HG03460 (cell line): ENCODE data around the gene AMY1A.
"Not testable (repeated sequence)": the region's sequence is repeated elsewhere in the genome, so short reads cannot be mapped to it uniquely, and the experiment has no call there.

ENCODE experiments used
- ATAC-seq: cut with Tn5 transposase; IDR thresholded peaks from one replicate; pipeline ENCODE4 v1.9.1; 2021; ENCODE audit not compliant: unreplicated experiment

Gene AMY1A

GRCh38 chr1:103655460-103655859 lies at the start of gene AMY1A:
Gene AMY1A (plus strand): TSS chr1:103655760. CDS start chr1:103656331, 571 bp downstream.
- not testable (repeated sequence) for ATAC-seq

GRCh38 chr1:103616362-103616761 lies 39.2 kb upstream of the AMY1A start:
- no peak for ATAC-seq

- ATAC-seq = not testable (repeated sequence)
Measured at GRCh38 chr1:103616994-103617477, 38.5 kb upstream of the AMY1A start, which contains the start of gene AMY2A. Gene AMY2A (plus strand): TSS chr1:103617427. CDS start chr1:103617441, 14 bp downstream.

- ATAC-seq = not testable (repeated sequence)
Measured at GRCh38 chr1:103627436-103627835, 28.1 kb upstream of the AMY1A start.

- not testable (repeated sequence) for ATAC-seq
Measured at GRCh38 chr1:103641194-103641593, 14.4 kb upstream of the AMY1A start.

GRCh38 chr1:103643908-103644307 lies 11.7 kb upstream of the AMY1A start:
- not testable (repeated sequence) for ATAC-seq

GRCh38 chr1:103650305-103650704 lies 5.3 kb upstream of the AMY1A start:
- ATAC-seq = not testable (repeated sequence)

GRCh38 chr1:103650889-103651288 lies 4.7 kb upstream of the AMY1A start:
- ATAC-seq = not testable (repeated sequence)

- not testable (repeated sequence) for ATAC-seq
Measured at GRCh38 chr1:103654133-103654532, 1.4 kb upstream of the AMY1A start.

GRCh38 chr1:103676335-103676734 lies 20.8 kb downstream of the AMY1A start:
- ATAC-seq = not testable (repeated sequence)

- ATAC-seq = not testable (repeated sequence)
Measured at GRCh38 chr1:103696110-103696509, 40.5 kb downstream of the AMY1A start, which contains the start of gene AMY1B. Gene AMY1B (minus strand): TSS chr1:103696210. CDS start chr1:103695639, 571 bp downstream.

- not testable (repeated sequence) for ATAC-seq
Measured at GRCh38 chr1:103697430-103697829, 41.9 kb downstream of the AMY1A start.

- not testable (repeated sequence) for ATAC-seq
Measured at GRCh38 chr1:103700669-103701068, 45.1 kb downstream of the AMY1A start.

- ATAC-seq = not testable (repeated sequence)
Measured at GRCh38 chr1:103701256-103701655, 45.7 kb downstream of the AMY1A start.

- not testable (repeated sequence) for ATAC-seq
Measured at GRCh38 chr1:103707670-103708069, 52.1 kb downstream of the AMY1A start.

GRCh38 chr1:103710381-103710780 lies 54.8 kb downstream of the AMY1A start:
- ATAC-seq = not testable (repeated sequence)
